ENCODE results near the gene FCER2. TPM values are rescaled to one million over a fixed set of nuclear protein-coding genes. Genes with fewer than 3 reads are reported as not detected.

Gene FCER2
- total RNA-seq, 1 experiment from 2014 or later, result not detected

GRCh38 chr19:7668842-7669241, 33.1 kb downstream of the FCER2 start, which contains the start of gene RETN:
TSS of gene RETN (plus strand) at chr19:7669049. CDS start at chr19:7669327, 278 bp downstream.
- H2BK15ac ChIP-seq (ENCODE audit: low read depth, low read length), result no peak within 1 kb of the TSS
- H3K14ac ChIP-seq (ENCODE audit: insufficient read depth, low read length), result no peak within 1 kb of the TSS
- no peak within 1 kb of the TSS for H4K5ac ChIP-seq (ENCODE audit: insufficient read length, low read depth, low read length)
- H3K79me1 ChIP-seq (ENCODE audit: insufficient read depth, low read depth, low read length, poor library complexity, severe bottlenecking), result no peaks in the 10 kb centered on the region
- H2AFZ ChIP-seq (ENCODE audit: low read length), result no peak within 1 kb of the TSS
- no peak within 1 kb of the TSS for H2BK5ac ChIP-seq (ENCODE audit: insufficient read length, low read length)
- no peak within 1 kb of the TSS for H3K27ac ChIP-seq (ENCODE audit: insufficient read length, low read depth, low read length)
- no peak within 1 kb of the TSS for H3K23ac ChIP-seq (ENCODE audit: insufficient read length, low read depth, low read length)
- H3K23me2 ChIP-seq (ENCODE audit: insufficient read length, low read depth, low read length, poor library complexity, severe bottlenecking), result peaks cover 6% of the 10 kb centered on the region
- H3K4me2 ChIP-seq (ENCODE audit: insufficient read depth, insufficient read length, low read length), result peak within 1 kb of the TSS; percentile 57
- H2BK20ac ChIP-seq (ENCODE audit: low read depth, low read length, poor library complexity, severe bottlenecking), result no peak within 1 kb of the TSS
- H2AK5ac ChIP-seq (ENCODE audit: insufficient read length, low read length), result no peak within 1 kb of the TSS
- H3K27ac Mint-ChIP-seq, result no peak within 1 kb of the TSS
- no peak within 1 kb of the TSS for H3K18ac ChIP-seq (ENCODE audit: insufficient read length, low read depth, low read length)
- no peak within 1 kb of the TSS for H3K56ac ChIP-seq (ENCODE audit: insufficient read length, low read depth, low read length)
- no peaks in the 10 kb centered on the region for H4K20me1 ChIP-seq (ENCODE audit: control insufficient read depth, insufficient read depth, insufficient read length)
- no peak within 1 kb of the TSS for H3K9ac ChIP-seq (ENCODE audit: extremely low read depth, insufficient read length, low read length)
- no peak within 1 kb of the TSS for H4K8ac ChIP-seq (replicated peaks; ENCODE audit: insufficient read length, low read depth, low read length)
- no peak within 1 kb of the TSS for H4K91ac ChIP-seq (ENCODE audit: insufficient read length, low read depth, low read length)
- no CpG with 5 or more reads among the region's 9 CpGs for WGBS (ENCODE audit: extremely low coverage, insufficient read length, low lambda C conversion rate)
- peaks cover 0 to 12% of the 10 kb centered on the region in 2 experiments; a peak in 3 of 4 replicates for H3K4me1 Mint-ChIP-seq
- H3K4ac ChIP-seq (ENCODE audit: low read depth, low read length), result no peak within 1 kb of the TSS
- no peaks in the 10 kb centered on the region; a peak in 1 of 7 replicates for H3K36me3 Mint-ChIP-seq (ENCODE audit: insufficient read depth in 1 of 3, low read depth in 3 of 3)
- H3K27me3 ChIP-seq (ENCODE audit: insufficient read depth, low read length), result peaks cover 2% of the 10 kb centered on the region; the same call in 1 of the 2 replicates
- no peak for TF ChIP-seq CTCF (conservative IDR thresholded peaks at IDR 0.05)
- H3T11ph ChIP-seq (ENCODE audit: low read length), result no peak within 1 kb of the TSS
- H3K4me3 Mint-ChIP-seq, result peak within 1 kb of the TSS; percentile 77 to 93
- peaks cover 0 to 4% of the 10 kb centered on the region in 2 experiments; a peak in 2 of 5 replicates for H3K9me3 Mint-ChIP-seq
- H3K27me3 Mint-ChIP-seq (ENCODE audit: low read depth), result peaks cover 85% of the 10 kb centered on the region
- H3K9me3 ChIP-seq (ENCODE audit: control insufficient read depth, low read depth, low read length), result no peaks in the 10 kb centered on the region
- no peak within 1 kb of the TSS for H2BK120ac ChIP-seq (ENCODE audit: low read depth, low read length, poor library complexity, severe bottlenecking)
- no peaks in the 10 kb centered on the region for H3K4me1 ChIP-seq (ENCODE audit: insufficient read depth, low read length)
- no peak within 1 kb of the TSS for H2BK12ac ChIP-seq (ENCODE audit: insufficient read length, low read depth, low read length)
- no peak for DNase-seq
- H3K79me2 ChIP-seq (ENCODE audit: insufficient read depth, low read length), result no peaks in the 10 kb centered on the region
